GM12878 (cell line): ENCODE measurements around the gene HYI. TPM values are rescaled to one million over a fixed set of nuclear protein-coding genes. Genes with fewer than 3 reads are reported as not detected.

ENCODE experiments used
- ATAC-seq: fragments of 200-7000 bp; cut with Tn5 transposase; 3 replicates; pipeline ENCODE4 v1.9.1; 2020; ENCODE audit warnings: mild to moderate bottlenecking, moderate library complexity
- BruUV-seq: library from RNA; stranded (reverse); fragments of 400-500 nt; replicated peaks from 2 replicates; lab custom pipeline; 2021; lab: Mats Ljungman, UMichigan
- CTCF ChIA-PET: fragments of 300-600 bp; sonication (Branson Sonifier 250); formaldehyde crosslinking; extraction: SDS; loops from one replicate; lab custom pipeline; 2021; ENCODE audit warnings: inconsistent platforms; lab: Yijun Ruan, JAX
- POLR2A ChIA-PET: fragments of 350-600 bp; formaldehyde crosslinking; extraction: SDS; loops from one replicate; lab custom pipeline; 2021; ENCODE audit warnings: inconsistent platforms; lab: Charles Lee
- RAD21 ChIA-PET: fragments of 300-600 bp; sonication (Branson Sonifier 250); formaldehyde crosslinking; loops from one replicate; lab custom pipeline; 2023; ENCODE audit warnings: antibody characterized with exemption; ENCODE audit not compliant: unreplicated experiment; lab: Charles Lee
- SMC1A ChIA-PET: fragments of 300-600 bp; sonication (Branson Sonifier 250); formaldehyde crosslinking; loops from one replicate; lab custom pipeline; 2023; ENCODE audit not compliant: unreplicated experiment, uncharacterized antibody; lab: Charles Lee
- DNase-seq: peaks from one replicate; pipeline ENCODE4 v3.0.0-alpha.2; 2011; ENCODE audit warnings: low read depth, low spot score
- FAIRE-seq: peaks from 3 replicates; lab custom pipeline; 2011; peaks lifted over from hg19 to GRCh38; lab: Jason Lieb, UNC
- H2AFZ ChIP-seq: 2 replicates; pipeline ENCODE4 v1.6.0; 2011; ENCODE audit warnings: low read depth, low read length, control low read depth; ENCODE audit not compliant: control insufficient read depth
- H3K27ac ChIP-seq: 2 replicates; pipeline ENCODE4 v1.5.1; 2011; ENCODE audit warnings: control low read depth; ENCODE audit not compliant: control insufficient read depth, insufficient read depth
- H3K27me3 ChIP-seq, 2 experiments: replicated peaks in 1 of 2; 2 replicates each; pipeline versions ENCODE4 v1.6.0 to v1.6.1; 2011; ENCODE audit warnings: low read length in 1 of 2; ENCODE audit not compliant: control insufficient read depth in 2 of 2, insufficient read depth in 2 of 2
- H3K36me3 ChIP-seq, 2 experiments: 2 replicates each; pipeline ENCODE4 v1.5.1; 2011; ENCODE audit warnings: low read length in 1 of 2; ENCODE audit not compliant: control insufficient read depth in 2 of 2, insufficient read depth in 2 of 2
- H3K4me1 ChIP-seq: 2 replicates; pipeline ENCODE4 v1.6.1; 2011; ENCODE audit warnings: mild to moderate bottlenecking, low read length, moderate library complexity, mixed read lengths; ENCODE audit not compliant: control insufficient read depth, insufficient read depth
- H3K4me2 ChIP-seq: 2 replicates; pipeline ENCODE4 v1.6.0; 2011; ENCODE audit warnings: control low read depth; ENCODE audit not compliant: control insufficient read depth, insufficient read depth
- H3K4me3 ChIP-seq: fragments of 200-600 bp; sonication (generic); 2 replicates; pipeline ENCODE4 v1.5.1; 2016
- H3K79me2 ChIP-seq: 2 replicates; pipeline ENCODE4 v1.6.0; 2011; ENCODE audit warnings: low read length; ENCODE audit not compliant: control insufficient read depth, insufficient read depth
- H3K9ac ChIP-seq: 2 replicates; pipeline ENCODE4 v1.8.0; 2011; ENCODE audit warnings: low read length, control low read depth, mixed read lengths; ENCODE audit not compliant: control insufficient read depth, insufficient read depth
- H3K9me3 ChIP-seq: replicated peaks from 3 replicates; pipeline ENCODE4 v1.5.1; 2011; ENCODE audit warnings: mild to moderate bottlenecking, low read length; ENCODE audit not compliant: control insufficient read depth, insufficient read depth
- H4K20me1 ChIP-seq: 2 replicates; pipeline ENCODE4 v1.6.0; 2011; ENCODE audit not compliant: control insufficient read depth, insufficient read depth
- CEBPZ ChIP-seq: fragments of 150-350 bp; IDR thresholded peaks from 2 replicates; pipeline ENCODE4 v1.6.1; 2016; ENCODE audit warnings: low read depth, low read length
- NR2F1 ChIP-seq: fragments of 450-650 bp; conservative IDR thresholded peaks from 2 replicates; pipeline ENCODE4 v1.6.1; 2017; ENCODE audit warnings: mild to moderate bottlenecking
- POLR2A ChIP-seq: IDR thresholded peaks from 2 replicates; pipeline ENCODE4 v1.6.1; 2011; ENCODE audit warnings: low read depth, mild to moderate bottlenecking, low read length
- SMC3 ChIP-seq: IDR thresholded peaks from 2 replicates; pipeline ENCODE4 v1.6.1; 2011; ENCODE audit warnings: low read length, improper control_type of control experiment, borderline replicate concordance
- SP1 ChIP-seq: IDR thresholded peaks from one replicate; pipeline ENCODE4 v1.6.1; 2011; ENCODE audit warnings: low read depth, low read length
- WGBS: methylation state at CpG from one replicate; pipeline ENCODE4 v1.1.6; 2016; ENCODE audit warnings: low lambda C conversion rate; ENCODE audit not compliant: insufficient replicate concordance, insufficient coverage; ENCODE audit errors: missing lambda C conversion rate; 5-methylcytosine and 5-hydroxymethylcytosine counted together
- in situ Hi-C: fragments of 300-500 bp; cut with MboI; formaldehyde crosslinking; loops from 9 replicates; pipeline ENCODE4 v1.14.3; 2018; ENCODE audit warnings: mixed read lengths
- intact Hi-C: fragments of 100-400 bp; cut with micrococcal nuclease; formaldehyde crosslinking; loops from one replicate; pipeline ENCODE4 v1.14.2; 2022; ENCODE audit not compliant: unreplicated experiment
- polyA plus RNA-seq, 11 experiments: library from polyadenylated mRNA; depleted of rRNA in 4 of 11; unstranded in 6 of 11; stranded (reverse) in 5 of 11; fragments of >200 nt; fragmentation: Nextera tagmentation in 4 of 11; fragmentation: Illumina TruSeq in 1 of 11; extraction: Ambion mirVana in 4 of 11; extraction: Trizol in 1 of 11; gene quantifications; 1 replicate in 1 of 11; 2 replicates in 10 of 11; pipeline versions ENCODE4 v1.2.1 to v1.2.3, GENCODE V29; 2011 to 2016; ENCODE audit warnings: inconsistent platforms in 2 of 11, missing spikeins in 2 of 11, low read depth in 1 of 11
- total RNA-seq, 4 experiments: library from RNA; depleted of rRNA in 3 of 4; stranded (reverse); fragments of >200 nt in 3 of 4; fragmentation: Illumina TruSeq in 1 of 4; extraction: Trizol in 1 of 4; gene quantifications; 2 replicates each; pipeline versions ENCODE4 v1.2.1 to v1.2.3, GENCODE V29; 2013 to 2021

Gene HYI
- total and polyA plus RNA-seq, 10 of the 15 experiments (the other 5 are each of a cell fraction or from before 2014, with no cell fraction given), result 0.27 to 5.5 (median 2.0) TPM

DNA sequence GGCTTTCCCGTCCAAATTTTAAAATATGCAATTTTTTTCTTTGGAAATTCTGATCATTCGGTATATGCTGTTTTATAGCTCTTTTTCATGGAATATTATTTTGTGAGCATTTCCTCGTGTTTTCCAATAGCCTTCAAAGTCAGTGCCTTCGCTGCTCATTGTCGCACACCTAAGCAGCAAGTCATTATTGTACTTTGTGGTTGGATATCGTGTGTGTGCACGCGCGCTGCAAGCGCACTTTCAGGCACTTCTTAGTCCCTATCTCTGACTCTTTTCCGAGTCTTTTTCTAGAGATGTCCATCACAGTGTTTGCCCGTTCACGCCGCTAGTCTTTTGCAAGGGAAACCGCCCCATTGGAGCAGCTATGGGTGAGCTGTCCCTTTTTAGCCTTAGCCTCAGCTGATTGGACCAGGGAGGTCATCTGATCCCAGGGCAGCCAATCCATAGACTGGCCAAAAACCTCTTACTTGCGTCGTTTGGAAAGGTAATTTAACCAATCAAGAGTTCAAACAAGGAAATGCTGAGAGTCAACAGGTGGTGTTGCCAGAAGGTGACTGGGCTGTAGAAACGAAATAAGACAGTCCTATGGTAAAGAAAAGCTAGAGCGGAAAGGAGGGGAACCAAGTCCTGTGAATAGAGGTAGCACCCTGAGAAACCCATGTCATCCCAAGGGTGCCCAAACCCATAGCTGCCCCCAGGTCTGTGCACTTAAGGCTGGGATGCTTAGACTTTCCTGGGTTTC, 710 bp upstream of the HYI start (continued):
- TF ChIP-seq CEBPZ (no peak), SP1 (peak; percentile 57)
- TF ChIP-seq, all 136 proteins: peak for 20

- CTCF ChIA-PET, result no interaction called here
- H2AFZ ChIP-seq, result peak overlapping the region; percentile 87; the same call in 1 of the 2 replicates
- intact Hi-C loops, result no loop called here
- 0 out of 2 replicates have a peak overlapping the region, but pooled peaks have one; percentile 55 for H3K4me2 ChIP-seq
- no peaks in the 10 kb centered on the region for H3K79me2 ChIP-seq
- DNase-seq, result no peak
- peaks cover 7% of the 10 kb centered on the region for H3K4me1 ChIP-seq
- 51% methylated on average over 9 of the region's 10 CpGs for WGBS
- H3K27me3 ChIP-seq, result no peaks in the 10 kb centered on the region
- no peak overlapping the region; the same call in 1 of the 2 replicates for H3K9ac ChIP-seq
- in situ Hi-C loops, result no loop called here
- no peak overlapping the region for H3K27ac ChIP-seq
- RAD21 ChIA-PET, result interaction anchor here (1.9 kb wide), 1 partner anchor 311 kb away, joined by 7 read pairs; no protein-coding TSS in a partner anchor
- FAIRE-seq, result no peak
- peaks cover 2 to 21% of the 10 kb centered on the region in 2 experiments; a peak in 3 of 4 replicates for H3K36me3 ChIP-seq
- TF ChIP-seq SMC3, result no peak
- TF ChIP-seq CEBPZ, result no peak
- peak; percentile 71; the same call in 1 of the 2 replicates for TF ChIP-seq NR2F1
- 0 out of 2 replicates have a peak, but pooled peaks have one; percentile 5 for TF ChIP-seq POLR2A
- TF ChIP-seq, all 136 proteins: peak for 2
- SMC1A ChIA-PET, result no interaction called here
- H3K9me3 ChIP-seq, result no peaks in the 10 kb centered on the region; the same call in 2 of the 3 replicates
- BruUV-seq, result no TSS peak
- peak; percentile 9 for ATAC-seq
- no peaks in the 10 kb centered on the region for H4K20me1 ChIP-seq
- POLR2A ChIA-PET, result interaction anchor here (0.5 to 0.6 kb wide), 2 partner anchors 71 to 102 kb away, joined by 3 read pairs; no protein-coding TSS in a partner anchor
- H3K4me3 ChIP-seq, result peak overlapping the region; percentile 9; the same call in 1 of the 2 replicates
Observed at GRCh38 chr1:43452789-43453441, 816 bp downstream of the HYI start.
